SK-N-SH (cell line): ENCODE results near the gene IQSEC3. TPM values are rescaled to one million over a fixed set of nuclear protein-coding genes. Genes with fewer than 3 reads are reported as not detected.

Source experiments
- CTCF ChIA-PET: fragments of 300-600, 350-600 bp; formaldehyde crosslinking; extraction: SDS; loops from one replicate; lab custom pipeline; 2021; lab: Yijun Ruan, JAX
- POLR2A ChIA-PET: fragments of 350-600 bp; sonication (Branson Sonifier 250); formaldehyde crosslinking; extraction: SDS; loops from one replicate; lab custom pipeline; 2020; ENCODE audit warnings: antibody characterized with exemption, inconsistent platforms; lab: Yijun Ruan, JAX
- DNase-seq: peaks from one replicate; pipeline ENCODE4 v3.0.0; 2012
- H2AFZ ChIP-seq: fragments of 200-600 bp; sonication (generic); 2 replicates; pipeline ENCODE4 v1.8.1; 2016; ENCODE audit warnings: antibody characterized with exemption, mild to moderate bottlenecking, low read depth
- H3F3A ChIP-seq: fragments of 200-600 bp; sonication (generic); replicated peaks from 2 replicates; pipeline ENCODE3; 2016; ENCODE audit warnings: antibody characterized with exemption, mild to moderate bottlenecking; ENCODE audit not compliant: insufficient read depth
- H3K27ac ChIP-seq, 2 experiments: fragments of 200-500 bp in 1 of 2; fragments of 200-600 bp in 1 of 2; sonication (Bioruptor generic) in 1 of 2; sonication (generic), shearing (Covaris generic) in 1 of 2; 2 replicates each; pipeline versions ENCODE4 v1.5.1 to v1.6.1; 2014 to 2016; ENCODE audit warnings: low read depth in 2 of 2, inconsistent platforms in 1 of 2, low read length in 1 of 2, mild to moderate bottlenecking in 1 of 2, mixed read lengths in 1 of 2
- H3K27me3 ChIP-seq: fragments of 200-600 bp; sonication (generic), shearing (Covaris generic); 2 replicates; pipeline ENCODE4 v1.6.1; 2016; ENCODE audit warnings: mixed run types; ENCODE audit not compliant: insufficient read depth
- H3K36me3 ChIP-seq, 2 experiments: fragments of 200-500 bp in 1 of 2; fragments of 200-600 bp in 1 of 2; sonication (Bioruptor generic) in 1 of 2; sonication (generic) in 1 of 2; replicated peaks in 1 of 2; 2 replicates each; pipeline versions ENCODE3 to v1.5.1; 2014 to 2016; ENCODE audit warnings: low read length in 1 of 2, mild to moderate bottlenecking in 1 of 2; ENCODE audit not compliant: insufficient read depth in 2 of 2, control insufficient read depth in 1 of 2
- H3K4me1 ChIP-seq, 2 experiments: fragments of 200-500 bp in 1 of 2; fragments of 200-600 bp in 1 of 2; sonication (Bioruptor generic) in 1 of 2; sonication (generic), shearing (Covaris generic) in 1 of 2; 2 replicates each; pipeline versions ENCODE4 v1.5.1 to v1.6.1; 2014 to 2016; ENCODE audit warnings: low read depth in 1 of 2, low read length in 1 of 2, mixed run types in 1 of 2; ENCODE audit not compliant: insufficient read depth in 2 of 2, control insufficient read depth in 1 of 2
- H3K4me2 ChIP-seq: fragments of 200-600 bp; sonication (generic), shearing (Covaris generic); 2 replicates; pipeline ENCODE4 v1.6.1; 2017; ENCODE audit warnings: mixed run types
- H3K4me3 ChIP-seq, 2 experiments: fragments of 200-500 bp in 1 of 2; fragments of 200-600 bp in 1 of 2; sonication (Bioruptor generic) in 1 of 2; sonication (generic), shearing (Covaris generic) in 1 of 2; 2 replicates each; pipeline versions ENCODE4 v1.5.1 to v1.8.1; 2014 to 2016; ENCODE audit warnings: low read depth in 2 of 2, inconsistent platforms in 1 of 2, low read length in 1 of 2, mild to moderate bottlenecking in 1 of 2, mixed read lengths in 1 of 2, moderate library complexity in 1 of 2
- H3K79me2 ChIP-seq: fragments of 200-600 bp; sonication (generic); 2 replicates; pipeline ENCODE4 v1.8.1; 2017; ENCODE audit warnings: mild to moderate bottlenecking; ENCODE audit not compliant: insufficient read depth
- H3K9ac ChIP-seq: fragments of 200-600 bp; sonication (generic); 2 replicates; pipeline ENCODE4 v1.6.1; 2017; ENCODE audit warnings: mixed run types
- H3K9me2 ChIP-seq: fragments of 200-600 bp; sonication (generic); 2 replicates; pipeline ENCODE4 v1.6.1; 2017; ENCODE audit warnings: mixed run types
- H3K9me3 ChIP-seq: fragments of 200-600 bp; sonication (generic); 2 replicates; pipeline ENCODE4 v1.6.1; 2017; ENCODE audit warnings: mixed run types, mild to moderate bottlenecking, moderate library complexity
- H4K20me1 ChIP-seq: fragments of 200-600 bp; sonication (generic); 2 replicates; pipeline ENCODE4 v1.6.1; 2017; ENCODE audit warnings: mild to moderate bottlenecking, mixed run types; ENCODE audit not compliant: insufficient read depth
- ELF1 ChIP-seq: IDR thresholded peaks from 2 replicates; pipeline ENCODE4 v1.4.0; 2012
- FOXJ3 ChIP-seq: sonication (generic); formaldehyde crosslinking; IDR thresholded peaks from 2 replicates; pipeline ENCODE4 v1.5.1; 2020; ENCODE audit warnings: mild to moderate bottlenecking, missing genetic modification reagents
- GABPA ChIP-seq: IDR thresholded peaks from 2 replicates; pipeline ENCODE4 v1.4.0; 2012; ENCODE audit warnings: low read depth, mild to moderate bottlenecking
- IRF3 ChIP-seq: fragments of 150-350 bp; IDR thresholded peaks from 2 replicates; pipeline ENCODE4 v1.6.1; 2016; ENCODE audit warnings: mild to moderate bottlenecking, low read depth, low read length
- MEF2A ChIP-seq: IDR thresholded peaks from 2 replicates; pipeline ENCODE4 v1.4.0; 2012; ENCODE audit warnings: low read depth, borderline replicate concordance
- RFX5 ChIP-seq: IDR thresholded peaks from 2 replicates; pipeline ENCODE4 v1.6.1; 2012; ENCODE audit warnings: mild to moderate bottlenecking, improper control_type of control experiment, low read length
- RXRA ChIP-seq: IDR thresholded peaks from 2 replicates; pipeline ENCODE4 v1.4.0; 2012; ENCODE audit warnings: low read depth, mild to moderate bottlenecking, borderline replicate concordance
- SMC3 ChIP-seq: IDR thresholded peaks from 2 replicates; pipeline ENCODE4 v1.6.1; 2012; ENCODE audit warnings: low read depth, low read length, improper control_type of control experiment
- YY1 ChIP-seq: IDR thresholded peaks from 2 replicates; pipeline ENCODE4 v1.4.0; 2012; ENCODE audit warnings: low read depth, mild to moderate bottlenecking
- ZBTB33 ChIP-seq: IDR thresholded peaks from 2 replicates; pipeline ENCODE4 v1.4.0; 2012; ENCODE audit warnings: low read depth, borderline replicate concordance
- WGBS: methylation state at CpG from one replicate; pipeline ENCODE4 v1.1.6; 2017; ENCODE audit warnings: low lambda C conversion rate; 5-methylcytosine and 5-hydroxymethylcytosine counted together
- polyA plus RNA-seq, 3 experiments: library from polyadenylated mRNA; depleted of rRNA; stranded (reverse); fragments of >200 nt; gene quantifications; 2 replicates each; pipeline ENCODE4 v1.2.3, GENCODE V29; 2012

IQSEC3 gene
- polyA plus RNA-seq, 1 of the 3 experiments (the other 2 are of a cell fraction): 0.02 TPM

GRCh38 chr12:220491-220890, 153.9 kb downstream of the IQSEC3 start:
- Histone ChIP-seq H3K27ac (no peak overlapping the region), H3K4me3 (no peak overlapping the region), H3K9me2 (no peaks in the 10 kb centered on the region), H3K4me2 (no peak overlapping the region), H3F3A (no peaks in the 10 kb centered on the region), H3K9ac (no peak overlapping the region), H3K36me3 (no peaks in the 10 kb centered on the region), H3K9me3 (no peaks in the 10 kb centered on the region), H4K20me1 (no peaks in the 10 kb centered on the region), H3K27me3 (no peaks in the 10 kb centered on the region), H2AFZ (no peak overlapping the region), H3K4me1 (peaks cover 0 to 2% of the 10 kb centered on the region in 2 experiments; a peak in 1 of 4 replicates), H3K79me2 (no peaks in the 10 kb centered on the region)
- 79% methylated on average over 6 of the region's 6 CpGs for WGBS
- POLR2A ChIA-PET: no interaction called here
- CTCF ChIA-PET: interaction anchor here (0.7 to 2.9 kb wide), 25 partner anchors 8 to 114 kb away, joined by 3 to 13 read pairs (median 6); no protein-coding TSS in a partner anchor
- no peak for TF ChIP-seq MEF2A
- TF ChIP-seq ELF1: no peak
- no peak for TF ChIP-seq FOXJ3 (CRISPR knock-in tag)
- DNase-seq: no peak

GRCh38 chr12:220946-221550, 154.5 kb downstream of the IQSEC3 start:
- 64% methylated on average over 7 of the region's 19 CpGs for WGBS
- H3K36me3 ChIP-seq: no peaks in the 10 kb centered on the region
- no peaks in the 10 kb centered on the region for H3K79me2 ChIP-seq
- no peaks in the 10 kb centered on the region for H4K20me1 ChIP-seq
- TF ChIP-seq YY1 (no peak), ZBTB33 (no peak), GABPA (no peak), RFX5 (no peak), IRF3 (no peak), RXRA (no peak), SMC3 (no peak)
- no peaks in the 10 kb centered on the region for H3K9me3 ChIP-seq
- H2AFZ ChIP-seq: no peak overlapping the region
- H3K27me3 ChIP-seq: no peaks in the 10 kb centered on the region
- no peak overlapping the region for H3K4me2 ChIP-seq
- DNase-seq: no peak
- no peak overlapping the region for H3K27ac ChIP-seq
- no peaks in the 10 kb centered on the region for H3F3A ChIP-seq
- no peak overlapping the region for H3K9ac ChIP-seq
- no peak overlapping the region for H3K4me3 ChIP-seq
- H3K4me1 ChIP-seq: peaks cover 0 to 2% of the 10 kb centered on the region in 2 experiments; a peak in 1 of 4 replicates
- ChIA-PET POLR2A (no interaction called here), CTCF (interaction anchor here (0.8 to 2.9 kb wide), 13 partner anchors 7 to 112 kb away, joined by 3 to 13 read pairs (median 5); no protein-coding TSS in a partner anchor)
- no peaks in the 10 kb centered on the region for H3K9me2 ChIP-seq
